Prostate gland (tissue), 2 donors: ENCODE data around the gene MFAP3. TPM values are rescaled to one million over a fixed set of nuclear protein-coding genes. Genes with fewer than 3 reads are reported as not detected.
"Not testable (repeated sequence)": the region's sequence is repeated elsewhere in the genome, so short reads cannot be mapped to it uniquely, and the experiment has no call there.

ENCODE experiments used
- DNase-seq: peaks from one replicate; pipeline ENCODE4 v3.0.0-alpha.2; 2019; ENCODE audit warnings: low spot score
- H3K27ac ChIP-seq, 2 donors: fragments of 200-600 bp; sonication (generic); 2 replicates each; pipeline ENCODE4 v1.5.1; 2017 to 2019
- H3K27me3 ChIP-seq: fragments of 200-600 bp; sonication (generic); replicated peaks from 2 replicates; pipeline ENCODE4 v1.5.1; 2019; ENCODE audit not compliant: insufficient read depth
- H3K36me3 ChIP-seq, 2 donors: fragments of 200-600 bp; sonication (generic); 1 replicate in 1 of 2; 2 replicates in 1 of 2; pipeline versions ENCODE4 v1.5.1 to v1.8.1; 2017 to 2019
- H3K4me1 ChIP-seq: fragments of 200-600 bp; sonication (generic); replicated peaks from 2 replicates; pipeline ENCODE4 v1.5.1; 2019
- H3K4me3 ChIP-seq, 2 donors: fragments of 200-600 bp; sonication (generic); 2 replicates each; pipeline ENCODE4 v1.5.1; 2017 to 2019
- H3K9me3 ChIP-seq: fragments of 200-600 bp; sonication (generic); 2 replicates; pipeline ENCODE4 v1.5.1; 2017
- CTCF ChIP-seq, 4 experiments: fragments of 200-600 bp in 2 of 4; fragments of 450-650 bp in 2 of 4; sonication (generic) in 2 of 4; IDR thresholded peaks; 1 replicate in 3 of 4; 2 replicates in 1 of 4; pipeline ENCODE4 v1.5.1; 2016 to 2019; ENCODE audit warnings: antibody characterized with exemption in 4 of 4, mild to moderate bottlenecking in 2 of 4, moderate library complexity in 2 of 4
- POLR2A ChIP-seq: fragments of 450-650 bp; IDR thresholded peaks from one replicate; pipeline ENCODE4 v1.6.1; 2016; ENCODE audit warnings: antibody characterized with exemption, mild to moderate bottlenecking
- POLR2AphosphoS5 ChIP-seq: sonication (generic); formaldehyde crosslinking; IDR thresholded peaks from one replicate; pipeline ENCODE4 v1.6.1; 2017; ENCODE audit warnings: antibody characterized with exemption
- WGBS: methylation state at CpG from one replicate; pipeline ENCODE4 v1.1.5; 2018; 5-methylcytosine and 5-hydroxymethylcytosine counted together
- intact Hi-C: fragments of 100-400 bp; cut with DNase I; formaldehyde crosslinking; loops from one replicate; pipeline ENCODE4 v1.14.2; 2022
- total RNA-seq, 2 donors: library from RNA; depleted of rRNA; stranded (reverse); fragments of >200 nt; gene quantifications; one replicate each; pipeline ENCODE4 v1.1.0, GENCODE V29; 2016

MFAP3 gene
- total RNA-seq, 2 donors from 2014 or later = 30.6 to 35.8 TPM

- H3K4me3 ChIP-seq = no peak overlapping the region
- 86% methylated on average over 4 of the region's 4 CpGs for WGBS
- intact Hi-C loops = no loop called here
- H3K4me1 ChIP-seq = no peaks in the 10 kb centered on the region
- H3K9me3 ChIP-seq = no peaks in the 10 kb centered on the region
- TF ChIP-seq POLR2A = no peak
- no peak for TF ChIP-seq POLR2AphosphoS5
- TF ChIP-seq CTCF (IDR thresholded peaks at IDR 0.05) = no peak
- H3K27ac ChIP-seq = no peak overlapping the region
- DNase-seq = no peak
- H3K27me3 ChIP-seq = no peaks in the 10 kb centered on the region
- H3K36me3 ChIP-seq = no peaks in the 10 kb centered on the region
These were observed 23.6 kb upstream of the MFAP3 start for GRCh38 chr5:154015071-154015693.

GRCh38 chr5:154018919-154019318 lies 19.8 kb upstream of the MFAP3 start:
- H3K36me3 ChIP-seq, H3K4me1 ChIP-seq, intact Hi-C loops, H3K27me3 ChIP-seq, H3K9me3 ChIP-seq, DNase-seq, H3K27ac ChIP-seq, H3K4me3 ChIP-seq: not testable (repeated sequence)
- WGBS = 96% methylated on average over 1 of the region's 1 CpG

- intact Hi-C loops = no loop called here
- Histone ChIP-seq H3K4me3 (no peak overlapping the region), H3K4me1 (no peaks in the 10 kb centered on the region), H3K9me3 (no peaks in the 10 kb centered on the region), H3K27ac (no peak overlapping the region), H3K36me3 (no peaks in the 10 kb centered on the region), H3K27me3 (no peaks in the 10 kb centered on the region)
- DNase-seq = no peak
- TF ChIP-seq CTCF (IDR thresholded peaks at IDR 0.05) = no peak
- TF ChIP-seq POLR2A = no peak
- no peak for TF ChIP-seq POLR2AphosphoS5
These were observed 12.8 kb upstream of the MFAP3 start for GRCh38 chr5:154025951-154026350.

- 55% methylated on average over 2 of the region's 2 CpGs for WGBS
- Histone ChIP-seq H3K4me1 (no peaks in the 10 kb centered on the region), H3K4me3 (no peak overlapping the region), H3K9me3 (no peaks in the 10 kb centered on the region), H3K36me3 (no peaks in the 10 kb centered on the region), H3K27ac (no peak overlapping the region), H3K27me3 (no peaks in the 10 kb centered on the region)
- TF ChIP-seq POLR2A = no peak
- TF ChIP-seq CTCF (IDR thresholded peaks at IDR 0.05) = no peak
- TF ChIP-seq POLR2AphosphoS5 = no peak
- intact Hi-C loops = no loop called here
- DNase-seq = no peak
These were observed 6.8 kb upstream of the MFAP3 start for GRCh38 chr5:154031937-154032489.

- intact Hi-C loops = no loop called here
These were observed 3.8 kb upstream of the MFAP3 start for GRCh38 chr5:154034944-154035343.

More at GRCh38 chr5:154034944-154035343, 3.8 kb upstream of the MFAP3 start:
- TF ChIP-seq CTCF (IDR thresholded peaks at IDR 0.05) (no peak), POLR2A (no peak), POLR2AphosphoS5 (no peak)
- WGBS = 91% methylated on average over 3 of the region's 3 CpGs
- Histone ChIP-seq H3K27ac (no peak overlapping the region), H3K4me1 (peaks cover 6% of the 10 kb centered on the region), H3K4me3 (no peak overlapping the region), H3K27me3 (no peaks in the 10 kb centered on the region), H3K9me3 (no peaks in the 10 kb centered on the region), H3K36me3 (no peaks in the 10 kb centered on the region)
- DNase-seq = no peak
